Fibroblast of mammary gland (primary cell): ENCODE results near the gene GSC2.

Experiments used
- DNase-seq: peaks from one replicate; pipeline ENCODE4 v3.0.0-alpha.2; 2010; ENCODE audit warnings: low read depth
- H3K4me3 ChIP-seq: 2 replicates; pipeline ENCODE4 v1.5.1; 2011; ENCODE audit warnings: low read depth, mild to moderate bottlenecking, low read length, moderate library complexity; ENCODE audit not compliant: control insufficient read depth
- CTCF ChIP-seq: conservative IDR thresholded peaks from 2 replicates; pipeline ENCODE4 v1.5.1; 2011; ENCODE audit warnings: low read depth, low read length, inconsistent platforms; ENCODE audit not compliant: control insufficient read depth, insufficient read depth

Gene GSC2

DNA sequence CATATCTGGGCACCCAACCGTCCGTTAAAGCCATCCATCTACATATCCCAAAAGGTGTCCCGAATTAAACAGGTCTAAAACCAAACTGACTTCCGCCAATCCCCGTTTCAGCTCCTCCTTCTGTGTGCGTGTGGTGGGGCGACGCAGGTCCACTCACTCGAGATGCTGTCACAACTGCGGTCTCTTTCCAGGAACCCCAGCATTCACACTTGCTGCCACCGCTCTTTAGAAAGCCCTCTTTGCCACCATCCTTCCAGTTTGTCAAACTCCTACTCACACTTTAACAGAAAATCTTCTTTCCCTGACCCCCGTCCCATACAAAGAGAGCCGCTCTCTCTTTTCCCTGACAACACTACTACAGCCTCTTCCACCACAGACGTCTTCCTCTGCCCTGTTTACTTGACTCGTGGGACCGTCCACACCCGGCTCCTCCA lies 6.1 kb downstream of the GSC2 start:
- TF ChIP-seq CTCF: no peak
- DNase-seq: no peak
- peak overlapping the region; percentile 97 for H3K4me3 ChIP-seq

DNA sequence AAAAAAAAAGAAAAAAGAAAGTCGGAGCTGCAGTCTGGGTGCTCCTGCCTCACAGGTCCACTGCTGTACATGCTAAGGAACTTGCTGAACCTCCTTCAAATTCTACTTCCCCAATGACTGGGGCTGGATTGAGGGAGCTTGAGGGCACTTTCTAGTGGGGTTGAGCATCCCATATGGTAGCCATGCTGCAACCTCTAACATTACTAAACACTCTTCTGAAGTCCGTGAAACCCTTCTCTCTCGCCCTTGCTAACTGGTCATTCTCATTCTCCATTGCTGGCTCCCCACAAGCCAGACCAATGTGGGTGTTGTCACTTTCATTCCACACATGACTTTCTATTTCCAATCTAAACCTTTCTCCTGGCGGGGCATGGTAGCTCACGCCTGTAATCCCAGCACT lies 6.9 kb downstream of the GSC2 start:
- no peak for DNase-seq
- H3K4me3 ChIP-seq: no peak overlapping the region
- no peak for TF ChIP-seq CTCF

GRCh38 chr22:19142394-19142793 lies 7.7 kb downstream of the GSC2 start:
- no peak for TF ChIP-seq CTCF
- H3K4me3 ChIP-seq: no peak overlapping the region
- DNase-seq: no peak

DNA sequence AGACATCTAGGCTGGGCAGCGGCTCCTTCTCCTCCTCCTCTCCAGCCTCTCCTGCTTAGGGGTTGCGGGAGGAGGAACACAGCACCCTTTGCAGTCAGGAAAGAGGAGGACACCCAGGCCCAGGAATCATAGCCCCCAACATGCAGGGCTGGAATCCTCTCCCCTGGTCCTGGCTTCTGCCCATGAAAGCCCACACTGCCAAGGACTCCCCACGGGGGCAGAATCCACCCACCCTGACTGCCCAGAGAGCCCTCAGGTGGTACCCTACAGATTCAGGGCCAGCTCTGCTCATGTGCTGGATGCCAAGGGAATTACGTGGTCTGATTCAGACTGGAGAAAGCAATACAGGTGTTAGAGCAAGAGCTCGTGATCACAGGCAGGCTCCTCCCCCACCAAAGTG lies 10.1 kb downstream of the GSC2 start:
- H3K4me3 ChIP-seq: no peak overlapping the region
- no peak for TF ChIP-seq CTCF
- DNase-seq: no peak

DNA sequence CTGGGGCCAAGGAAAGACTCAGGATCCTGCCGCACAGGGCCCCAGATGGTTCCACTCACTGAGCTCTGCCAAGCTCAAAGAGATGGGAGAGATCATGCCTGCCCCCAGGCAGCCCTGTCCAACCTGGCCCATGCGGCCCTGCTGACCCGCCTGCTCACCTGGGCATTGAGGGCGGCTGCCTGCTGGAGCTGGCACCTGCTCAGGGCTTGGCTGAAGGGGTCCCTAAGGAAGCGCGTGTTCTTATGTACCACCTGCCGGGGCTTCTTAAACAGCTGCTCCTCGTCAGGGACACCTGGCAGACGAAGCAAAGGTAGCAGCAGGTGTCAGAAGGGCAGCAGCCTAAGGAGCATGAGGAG lies 11.1 kb downstream of the GSC2 start:
- no peak overlapping the region for H3K4me3 ChIP-seq
- no peak for TF ChIP-seq CTCF
- DNase-seq: no peak

- no peak for TF ChIP-seq CTCF
Measured at GRCh38 chr22:19138217-19139000, 11.7 kb downstream of the GSC2 start.

DNA sequence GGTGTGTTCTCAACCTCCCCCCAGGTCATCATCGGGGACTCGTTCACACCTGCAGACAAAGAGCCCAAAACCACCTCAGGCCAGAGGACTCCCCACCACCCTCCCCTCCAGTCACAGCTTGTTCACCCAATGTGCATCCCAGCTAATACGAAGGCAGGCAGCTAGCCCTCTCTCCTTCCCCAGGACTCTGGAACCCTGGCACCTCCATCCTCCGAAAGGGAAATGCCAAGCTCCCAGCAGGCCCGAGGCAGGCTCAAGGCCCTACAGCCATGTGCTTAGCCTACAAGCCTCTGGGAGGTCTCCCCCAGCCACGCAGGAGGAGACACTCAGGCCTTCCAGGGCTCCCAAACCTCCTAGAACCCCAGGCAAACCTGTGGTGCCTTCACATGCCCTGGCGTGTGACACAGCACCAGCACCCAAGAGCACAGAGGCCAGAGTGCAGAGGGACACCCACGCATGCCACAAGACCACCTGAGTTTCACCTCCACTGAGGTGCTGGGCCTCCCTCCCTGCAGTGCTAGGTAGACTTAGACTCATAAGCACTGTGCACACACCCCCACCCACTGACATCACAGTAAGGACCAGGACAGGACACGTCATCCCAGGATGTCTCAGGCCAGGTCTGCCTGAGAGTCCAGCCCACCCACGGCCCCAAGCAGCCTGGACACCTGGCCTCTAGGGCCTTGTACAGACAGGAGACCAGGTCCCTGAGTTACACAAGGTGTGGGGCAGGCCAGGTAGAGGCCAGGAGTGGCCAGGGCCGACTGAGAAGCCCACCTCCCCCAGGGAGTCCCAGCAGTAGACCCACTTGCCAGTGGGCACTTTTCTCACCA lies 12.5 kb downstream of the GSC2 start:
- no peak overlapping the region for H3K4me3 ChIP-seq
- TF ChIP-seq CTCF: no peak
- DNase-seq: no peak

More at GRCh38 chr22:19138217-19139000, 11.7 kb downstream of the GSC2 start:
- DNase-seq: no peak
- H3K4me3 ChIP-seq: no peak overlapping the region
